OCI-LY7 (cell line): ENCODE results near the gene KIF21B. TPM values are rescaled to one million over a fixed set of nuclear protein-coding genes. Genes with fewer than 3 reads are reported as not detected.

Experiments used
- BruUV-seq: library from RNA; stranded (reverse); fragments of 400-500 nt; replicated peaks from 2 replicates; lab custom pipeline; 2021; lab: Mats Ljungman, UMichigan
- CTCF ChIA-PET: fragments of 300-600 bp; sonication (Branson Sonifier 250); formaldehyde crosslinking; loops from one replicate; lab custom pipeline; 2022; ENCODE audit warnings: antibody characterized with exemption; ENCODE audit not compliant: unreplicated experiment; lab: Charles Lee
- POLR2A ChIA-PET: fragments of 300-600 bp; sonication (Branson Sonifier 250); formaldehyde crosslinking; loops from one replicate; lab custom pipeline; 2022; ENCODE audit warnings: antibody characterized with exemption; lab: Charles Lee
- DNase-seq: peaks from one replicate; pipeline ENCODE4 v3.0.0-alpha.2; 2015; ENCODE audit warnings: low spot score
- H2AFZ ChIP-seq: fragments of 200-600 bp; sonication (generic), shearing (Covaris generic); 2 replicates; pipeline ENCODE4 v1.6.1; 2014; ENCODE audit warnings: mild to moderate bottlenecking, antibody characterized with exemption, low read length, moderate library complexity
- H3K27ac ChIP-seq: fragments of 200-600 bp; sonication (generic); 2 replicates; pipeline ENCODE4 v1.5.1; 2014; ENCODE audit warnings: mixed run types, low read depth, mild to moderate bottlenecking, moderate library complexity, low read length, inconsistent platforms; ENCODE audit not compliant: poor library complexity, severe bottlenecking
- H3K36me3 ChIP-seq: fragments of 200-600 bp; sonication (generic); 2 replicates; pipeline ENCODE4 v1.6.1; 2014; ENCODE audit warnings: mild to moderate bottlenecking, antibody characterized with exemption, low read length, moderate library complexity, mixed read lengths; ENCODE audit not compliant: insufficient read depth
- H3K4me1 ChIP-seq: fragments of 200-600 bp; sonication (generic); 2 replicates; pipeline ENCODE4 v1.5.1; 2014; ENCODE audit warnings: mild to moderate bottlenecking, low read length; ENCODE audit not compliant: insufficient read depth, poor library complexity, severe bottlenecking
- H3K4me2 ChIP-seq: fragments of 200-600 bp; sonication (generic); 2 replicates; pipeline ENCODE4 v1.6.1; 2014; ENCODE audit warnings: mild to moderate bottlenecking, low read length
- H3K4me3 ChIP-seq: fragments of 200-600 bp; sonication (generic); 2 replicates; pipeline ENCODE4 v1.5.1; 2014; ENCODE audit warnings: mild to moderate bottlenecking, low read depth, low read length; ENCODE audit not compliant: poor library complexity, severe bottlenecking
- H3K79me2 ChIP-seq: fragments of 200-600 bp; sonication (generic); 2 replicates; pipeline ENCODE4 v1.6.1; 2016; ENCODE audit warnings: low read depth, mild to moderate bottlenecking, low read length, moderate library complexity, mixed read lengths; ENCODE audit not compliant: insufficient read depth
- H3K9me2 ChIP-seq: fragments of 200-600 bp; sonication (generic); 2 replicates; pipeline ENCODE4 v1.6.1; 2016; ENCODE audit warnings: mild to moderate bottlenecking, low read length, mixed read lengths; ENCODE audit not compliant: insufficient read depth
- H3K9me3 ChIP-seq: fragments of 200-600 bp; sonication (generic); 2 replicates; pipeline ENCODE4 v1.6.1; 2014; ENCODE audit warnings: mild to moderate bottlenecking, mixed run types, low read length, mixed read lengths
- H4K20me1 ChIP-seq: fragments of 200-600 bp; sonication (generic); 2 replicates; pipeline ENCODE4 v1.6.1; 2014; ENCODE audit warnings: mild to moderate bottlenecking, antibody characterized with exemption, low read length, moderate library complexity, mixed read lengths; ENCODE audit not compliant: insufficient read depth
- CTCF ChIP-seq: fragments of 200-600 bp; sonication (generic); conservative IDR thresholded peaks from 2 replicates; pipeline ENCODE4 v1.5.1; 2014; ENCODE audit warnings: mild to moderate bottlenecking, antibody characterized with exemption, low read length, moderate library complexity, mixed read lengths
- EZH2phosphoT487 ChIP-seq: fragments of 200-600 bp; sonication (generic); IDR thresholded peaks from 2 replicates; pipeline ENCODE4 v1.6.1; 2018; ENCODE audit warnings: low read depth, borderline replicate concordance, mild to moderate bottlenecking, mixed run types, antibody characterized with exemption, low read length, moderate library complexity, mixed read lengths
- intact Hi-C: fragments of 100-400 bp; cut with micrococcal nuclease; formaldehyde crosslinking; loops from one replicate; pipeline ENCODE4 v1.10.0; 2022; ENCODE audit not compliant: unreplicated experiment
- total RNA-seq, 2 experiments: library from RNA; depleted of rRNA in 1 of 2; stranded (reverse); fragments of >200 nt in 1 of 2; shearing (Covaris generic) in 1 of 2; gene quantifications; 2 replicates each; pipeline ENCODE4 v1.2.3, GENCODE V29; 2014 to 2022

KIF21B gene
- total RNA-seq, 2 experiments from 2014 or later, result 30.5 to 65.7 TPM

GRCh38 chr1:201000391-201000790 lies 23.1 kb downstream of the KIF21B start:
- H4K20me1 ChIP-seq, result no peaks in the 10 kb centered on the region; the same call in 1 of the 2 replicates
- intact Hi-C loops, result no loop called here

GRCh38 chr1:200999667-201000066 lies 23.8 kb downstream of the KIF21B start:
- Histone ChIP-seq H4K20me1 (no peaks in the 10 kb centered on the region; the same call in 1 of the 2 replicates), H3K9me3 (no peaks in the 10 kb centered on the region), H3K9me2 (no peaks in the 10 kb centered on the region), H3K36me3 (peaks cover 75% of the 10 kb centered on the region), H2AFZ (no peak overlapping the region), H3K4me3 (no peak overlapping the region), H3K4me2 (no peak overlapping the region), H3K4me1 (no peaks in the 10 kb centered on the region), H3K79me2 (no peaks in the 10 kb centered on the region), H3K27ac (no peak overlapping the region)
- no peak for DNase-seq
- intact Hi-C loops, result no loop called here
- CTCF ChIA-PET, result no interaction called here
- BruUV-seq, result no TSS peak
- POLR2A ChIA-PET, result no interaction called here
- TF ChIP-seq EZH2phosphoT487 (no peak), CTCF (no peak)

More at GRCh38 chr1:201000391-201000790, 23.1 kb downstream of the KIF21B start:
- H3K4me3 ChIP-seq, result no peak overlapping the region
- no peaks in the 10 kb centered on the region for H3K9me2 ChIP-seq
- TF ChIP-seq CTCF (no peak), EZH2phosphoT487 (no peak)
- POLR2A ChIA-PET, result no interaction called here
- H3K4me2 ChIP-seq, result no peak overlapping the region
- DNase-seq, result no peak
- no peaks in the 10 kb centered on the region for H3K9me3 ChIP-seq
- CTCF ChIA-PET, result no interaction called here
- no peaks in the 10 kb centered on the region for H3K4me1 ChIP-seq
- H2AFZ ChIP-seq, result no peak overlapping the region
- no TSS peak for BruUV-seq
- no peak overlapping the region for H3K27ac ChIP-seq
- no peaks in the 10 kb centered on the region for H3K79me2 ChIP-seq
- peaks cover 79% of the 10 kb centered on the region for H3K36me3 ChIP-seq

GRCh38 chr1:200998323-200998722 lies 25.2 kb downstream of the KIF21B start:
- Histone ChIP-seq H3K79me2 (no peaks in the 10 kb centered on the region), H4K20me1 (no peaks in the 10 kb centered on the region), H3K4me2 (no peak overlapping the region), H3K4me3 (no peak overlapping the region), H3K36me3 (peaks cover 69% of the 10 kb centered on the region), H3K9me2 (no peaks in the 10 kb centered on the region), H3K4me1 (no peaks in the 10 kb centered on the region), H3K27ac (no peak overlapping the region), H2AFZ (no peak overlapping the region), H3K9me3 (no peaks in the 10 kb centered on the region)
- ChIA-PET CTCF (no interaction called here), POLR2A (no interaction called here)
- intact Hi-C loops, result no loop called here
- no peak for TF ChIP-seq EZH2phosphoT487
- no peak for TF ChIP-seq CTCF
- BruUV-seq, result no TSS peak
- DNase-seq, result no peak
